ENCODE data around the gene CREBRF.
A peak's percentile ranks its signal among the peaks of the same experiment; 100 is the strongest.

GRCh38 chr5:173094012-173094661, 38.0 kb downstream of the CREBRF start:
- TF ChIP-seq POLR2AphosphoS5 (IDR thresholded peaks at IDR 0.05; ENCODE audit: insufficient read depth in 1 of 2, low read depth in 1 of 2) (peak in 1 of 2 donors; percentile 35), CTCF (IDR thresholded peaks at IDR 0.05) (no peak)

Measured in vagina (tissue), 2 donors.